ENCODE results near the gene GTF3C2. TPM values are rescaled to one million over a fixed set of nuclear protein-coding genes. Genes with fewer than 3 reads are reported as not detected.

Gene GTF3C2
- total and polyA plus RNA-seq, 2 of the 13 experiments (the other 11 are each of a cell fraction or from before 2014, with no cell fraction given), result 77.5 to 130 TPM

DNA sequence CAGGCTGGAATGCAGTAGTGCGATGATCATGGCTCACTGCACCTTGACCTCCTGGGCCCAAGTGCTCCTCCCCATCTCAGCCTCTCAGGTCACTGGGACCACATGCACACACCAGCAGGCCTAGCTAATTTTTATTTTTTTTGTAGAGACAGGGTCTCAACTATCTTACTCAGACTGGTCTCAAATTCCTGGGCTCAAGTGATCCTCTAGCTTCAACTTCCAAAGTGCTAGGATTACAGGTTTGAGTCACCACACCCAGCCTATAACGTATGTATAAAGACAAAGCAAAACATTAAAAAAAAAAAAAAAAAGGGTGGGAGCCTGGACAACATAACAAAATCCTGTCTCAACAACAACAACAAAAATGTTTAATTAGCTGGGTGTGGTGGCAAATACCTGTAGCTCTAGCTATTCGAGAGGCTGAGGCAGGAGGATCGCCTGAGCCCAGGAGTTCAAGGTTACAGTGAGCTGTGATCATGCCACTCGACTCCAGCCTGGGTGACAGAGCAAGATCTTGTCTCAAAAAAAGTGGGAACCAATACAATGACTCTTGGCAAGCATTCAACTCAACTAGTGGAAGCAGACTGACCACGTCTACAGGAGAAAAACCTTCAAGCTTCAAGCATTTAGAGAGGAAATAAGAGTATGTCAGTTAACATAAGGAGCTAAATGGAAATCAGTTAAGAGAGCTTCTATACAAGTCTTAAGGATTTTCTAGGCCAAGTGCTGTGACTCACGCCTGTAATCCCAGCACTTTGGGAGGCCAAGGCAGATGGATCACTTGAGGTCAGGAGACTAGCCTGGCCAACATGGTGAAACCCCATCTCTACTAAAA is 2.6 kb downstream of the GTF3C2 start (continued):
- TF ChIP-seq REPIN1 (CRISPR knock-in tag; IDR thresholded peaks at IDR 0.05; ENCODE audit: borderline replicate concordance, low read depth), result 0 out of 2 replicates have a peak, but pooled peaks have one; percentile 26
- TF ChIP-seq, protein P1, sequence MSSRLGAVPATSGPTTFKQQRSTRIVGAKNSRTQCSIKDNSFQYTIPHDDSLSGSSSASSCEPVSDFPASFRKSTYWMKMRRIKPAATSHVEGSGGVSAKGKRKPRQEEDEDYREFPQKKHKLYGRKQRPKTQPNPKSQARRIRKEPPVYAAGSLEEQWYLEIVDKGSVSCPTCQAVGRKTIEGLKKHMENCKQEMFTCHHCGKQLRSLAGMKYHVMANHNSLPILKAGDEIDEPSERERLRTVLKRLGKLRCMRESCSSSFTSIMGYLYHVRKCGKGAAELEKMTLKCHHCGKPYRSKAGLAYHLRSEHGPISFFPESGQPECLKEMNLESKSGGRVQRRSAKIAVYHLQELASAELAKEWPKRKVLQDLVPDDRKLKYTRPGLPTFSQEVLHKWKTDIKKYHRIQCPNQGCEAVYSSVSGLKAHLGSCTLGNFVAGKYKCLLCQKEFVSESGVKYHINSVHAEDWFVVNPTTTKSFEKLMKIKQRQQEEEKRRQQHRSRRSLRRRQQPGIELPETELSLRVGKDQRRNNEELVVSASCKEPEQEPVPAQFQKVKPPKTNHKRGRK (CRISPR knock-in tag; IDR thresholded peaks at IDR 0.05), result no peak
- no peak for TF ChIP-seq ZNF136 (CRISPR knock-in tag; IDR thresholded peaks at IDR 0.05; ENCODE audit: low read depth)
- TF ChIP-seq HNF4A (CRISPR knock-in tag; IDR thresholded peaks at IDR 0.05), result peak; percentile 92
- peak; percentile 4; the same call in 1 of the 2 replicates for TF ChIP-seq ZSCAN9 (CRISPR knock-in tag; IDR thresholded peaks at IDR 0.05; ENCODE audit: borderline replicate concordance)
- TF ChIP-seq, protein P2, sequence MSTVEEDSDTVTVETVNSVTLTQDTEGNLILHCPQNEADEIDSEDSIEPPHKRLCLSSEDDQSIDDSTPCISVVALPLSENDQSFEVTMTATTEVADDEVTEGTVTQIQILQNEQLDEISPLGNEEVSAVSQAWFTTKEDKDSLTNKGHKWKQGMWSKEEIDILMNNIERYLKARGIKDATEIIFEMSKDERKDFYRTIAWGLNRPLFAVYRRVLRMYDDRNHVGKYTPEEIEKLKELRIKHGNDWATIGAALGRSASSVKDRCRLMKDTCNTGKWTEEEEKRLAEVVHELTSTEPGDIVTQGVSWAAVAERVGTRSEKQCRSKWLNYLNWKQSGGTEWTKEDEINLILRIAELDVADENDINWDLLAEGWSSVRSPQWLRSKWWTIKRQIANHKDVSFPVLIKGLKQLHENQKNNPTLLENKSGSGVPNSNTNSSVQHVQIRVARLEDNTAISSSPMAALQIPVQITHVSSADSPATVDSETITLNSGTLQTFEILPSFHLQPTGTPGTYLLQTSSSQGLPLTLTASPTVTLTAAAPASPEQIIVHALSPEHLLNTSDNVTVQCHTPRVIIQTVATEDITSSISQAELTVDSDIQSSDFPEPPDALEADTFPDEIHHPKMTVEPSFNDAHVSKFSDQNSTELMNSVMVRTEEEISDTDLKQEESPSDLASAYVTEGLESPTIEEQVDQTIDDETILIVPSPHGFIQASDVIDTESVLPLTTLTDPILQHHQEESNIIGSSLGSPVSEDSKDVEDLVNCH (CRISPR knock-in tag; IDR thresholded peaks at IDR 0.05), result no peak
- TF ChIP-seq NFYC (CRISPR knock-in tag; IDR thresholded peaks at IDR 0.05), result no peak
- no peak for TF ChIP-seq ZNF446 (CRISPR knock-in tag; IDR thresholded peaks at IDR 0.05)
- TF ChIP-seq ZNF383 (CRISPR knock-in tag; IDR thresholded peaks at IDR 0.05; ENCODE audit: borderline replicate concordance), result 0 out of 2 replicates have a peak, but pooled peaks have one; percentile 35
- TF ChIP-seq THYN1 (CRISPR knock-in tag; IDR thresholded peaks at IDR 0.05; ENCODE audit: borderline replicate concordance, low read depth), result no peak
- TF ChIP-seq, protein P3, sequence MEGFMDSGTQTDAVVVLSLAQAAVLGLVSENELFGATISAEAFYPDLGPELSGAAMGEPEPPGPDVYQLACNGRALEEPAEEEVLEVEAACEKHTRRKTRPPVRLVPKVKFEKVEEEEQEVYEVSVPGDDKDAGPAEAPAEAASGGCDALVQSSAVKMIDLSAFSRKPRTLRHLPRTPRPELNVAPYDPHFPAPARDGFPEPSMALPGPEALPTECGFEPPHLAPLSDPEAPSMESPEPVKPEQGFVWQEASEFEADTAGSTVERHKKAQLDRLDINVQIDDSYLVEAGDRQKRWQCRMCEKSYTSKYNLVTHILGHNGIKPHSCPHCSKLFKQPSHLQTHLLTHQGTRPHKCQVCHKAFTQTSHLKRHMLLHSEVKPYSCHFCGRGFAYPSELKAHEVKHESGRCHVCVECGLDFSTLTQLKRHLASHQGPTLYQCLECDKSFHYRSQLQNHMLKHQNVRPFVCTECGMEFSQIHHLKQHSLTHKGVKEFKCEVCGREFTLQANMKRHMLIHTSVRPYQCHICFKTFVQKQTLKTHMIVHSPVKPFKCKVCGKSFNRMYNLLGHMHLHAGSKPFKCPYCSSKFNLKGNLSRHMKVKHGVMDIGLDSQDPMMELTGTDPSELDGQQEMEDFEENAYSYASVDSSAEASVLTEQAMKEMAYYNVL (CRISPR knock-in tag; IDR thresholded peaks at IDR 0.05; ENCODE audit: borderline replicate concordance), result no peak
- TF ChIP-seq ZSCAN25 (CRISPR knock-in tag; IDR thresholded peaks at IDR 0.05), result no peak
- 0 out of 2 replicates have a peak, but pooled peaks have one; percentile 21 for TF ChIP-seq KDM3A (CRISPR knock-in tag; IDR thresholded peaks at IDR 0.05; ENCODE audit: low read depth)
- TF ChIP-seq SOX5 (CRISPR knock-in tag; IDR thresholded peaks at IDR 0.05; ENCODE audit: borderline replicate concordance), result peak; percentile 11
- TF ChIP-seq MEIS1 (CRISPR knock-in tag; IDR thresholded peaks at IDR 0.05; ENCODE audit: borderline replicate concordance), result 0 out of 2 replicates have a peak, but pooled peaks have one; percentile 55
- TF ChIP-seq, protein P4, sequence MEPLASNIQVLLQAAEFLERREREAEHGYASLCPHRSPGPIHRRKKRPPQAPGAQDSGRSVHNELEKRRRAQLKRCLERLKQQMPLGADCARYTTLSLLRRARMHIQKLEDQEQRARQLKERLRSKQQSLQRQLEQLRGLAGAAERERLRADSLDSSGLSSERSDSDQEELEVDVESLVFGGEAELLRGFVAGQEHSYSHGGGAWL (CRISPR knock-in tag; IDR thresholded peaks at IDR 0.05), result no peak
- TF ChIP-seq, protein P5, sequence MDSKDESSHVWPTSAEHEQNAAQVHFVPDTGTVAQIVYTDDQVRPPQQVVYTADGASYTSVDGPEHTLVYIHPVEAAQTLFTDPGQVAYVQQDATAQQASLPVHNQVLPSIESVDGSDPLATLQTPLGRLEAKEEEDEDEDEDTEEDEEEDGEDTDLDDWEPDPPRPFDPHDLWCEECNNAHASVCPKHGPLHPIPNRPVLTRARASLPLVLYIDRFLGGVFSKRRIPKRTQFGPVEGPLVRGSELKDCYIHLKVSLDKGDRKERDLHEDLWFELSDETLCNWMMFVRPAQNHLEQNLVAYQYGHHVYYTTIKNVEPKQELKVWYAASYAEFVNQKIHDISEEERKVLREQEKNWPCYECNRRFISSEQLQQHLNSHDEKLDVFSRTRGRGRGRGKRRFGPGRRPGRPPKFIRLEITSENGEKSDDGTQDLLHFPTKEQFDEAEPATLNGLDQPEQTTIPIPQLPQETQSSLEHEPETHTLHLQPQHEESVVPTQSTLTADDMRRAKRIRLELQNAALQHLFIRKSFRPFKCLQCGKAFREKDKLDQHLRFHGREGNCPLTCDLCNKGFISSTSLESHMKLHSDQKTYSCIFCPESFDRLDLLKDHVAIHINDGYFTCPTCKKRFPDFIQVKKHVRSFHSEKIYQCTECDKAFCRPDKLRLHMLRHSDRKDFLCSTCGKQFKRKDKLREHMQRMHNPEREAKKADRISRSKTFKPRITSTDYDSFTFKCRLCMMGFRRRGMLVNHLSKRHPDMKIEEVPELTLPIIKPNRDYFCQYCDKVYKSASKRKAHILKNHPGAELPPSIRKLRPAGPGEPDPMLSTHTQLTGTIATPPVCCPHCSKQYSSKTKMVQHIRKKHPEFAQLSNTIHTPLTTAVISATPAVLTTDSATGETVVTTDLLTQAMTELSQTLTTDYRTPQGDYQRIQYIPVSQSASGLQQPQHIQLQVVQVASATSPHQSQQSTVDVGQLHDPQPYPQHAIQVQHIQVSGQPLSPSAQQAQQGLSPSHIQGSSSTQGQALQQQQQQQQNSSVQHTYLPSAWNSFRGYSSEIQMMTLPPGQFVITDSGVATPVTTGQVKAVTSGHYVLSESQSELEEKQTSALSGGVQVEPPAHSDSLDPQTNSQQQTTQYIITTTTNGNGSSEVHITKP (CRISPR knock-in tag; IDR thresholded peaks at IDR 0.05; ENCODE audit: low read depth), result peak; percentile 59; the same call in 1 of the 2 replicates
- TF ChIP-seq ZNF44 (CRISPR knock-in tag; IDR thresholded peaks at IDR 0.05), result 0 out of 2 replicates have a peak, but pooled peaks have one; percentile 46
